ENCODE measurements around the gene ACTR5. TPM values are rescaled to one million over a fixed set of nuclear protein-coding genes. Genes with fewer than 3 reads are reported as not detected.

The ACTR5 gene
- total RNA-seq, 1 donor from 2014 or later = 17.3 TPM

DNA sequence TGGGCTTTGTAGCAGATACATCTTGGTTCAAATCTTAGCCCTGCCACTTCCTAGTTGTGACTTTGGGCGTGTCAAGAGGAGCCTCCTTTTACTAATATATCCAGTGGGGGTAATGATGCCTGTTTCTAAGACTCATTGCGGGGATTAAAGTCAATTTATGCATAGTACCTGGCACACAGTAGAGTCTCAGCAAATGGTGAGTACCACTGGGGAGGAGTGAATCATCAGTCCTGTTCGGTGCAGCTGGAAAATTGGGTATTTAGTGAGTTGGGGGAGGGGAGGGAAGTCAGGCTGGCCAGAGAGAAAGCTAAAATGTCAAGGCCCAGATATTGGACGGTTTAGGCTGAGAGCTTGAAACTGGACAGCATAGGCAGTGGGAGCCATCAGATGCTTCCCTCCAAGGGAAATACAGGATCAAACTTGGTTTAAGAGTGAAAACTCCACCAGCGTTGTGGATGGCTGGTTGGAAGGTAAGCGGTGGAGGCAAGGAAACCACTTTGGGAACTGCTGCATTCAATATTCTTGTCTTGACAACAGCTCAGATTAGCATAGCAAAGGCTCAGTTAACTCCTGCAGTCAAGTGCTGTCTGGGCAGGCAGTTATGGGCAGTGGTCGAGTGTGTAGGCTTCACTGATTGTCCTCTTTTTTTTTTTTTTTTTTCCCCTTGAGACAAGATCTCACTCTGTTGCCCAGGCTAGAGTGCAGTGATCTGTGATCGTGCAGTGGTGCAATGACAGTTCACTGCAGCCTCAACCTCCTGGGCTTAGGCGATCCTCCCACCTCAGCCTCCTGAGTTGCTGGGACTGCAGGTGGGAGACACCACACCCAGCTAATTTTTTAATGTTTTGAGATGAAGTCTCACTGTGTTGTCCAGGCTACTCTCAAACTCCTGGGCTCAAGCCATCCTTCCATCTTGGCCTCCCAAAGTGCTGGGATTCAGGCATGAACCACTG, 70.1 kb downstream of the ACTR5 start:
- H3K4me1 Mint-ChIP-seq (ENCODE audit: unreplicated experiment) = peaks cover 35% of the 10 kb centered on the region
- no peaks in the 10 kb centered on the region for H3K27me3 Mint-ChIP-seq (ENCODE audit: unreplicated experiment)
- H3K36me3 Mint-ChIP-seq (ENCODE audit: low read depth, unreplicated experiment) = peaks cover 26% of the 10 kb centered on the region
- H3K9me3 Mint-ChIP-seq (ENCODE audit: unreplicated experiment) = no peaks in the 10 kb centered on the region
- H3K4me3 Mint-ChIP-seq (ENCODE audit: unreplicated experiment) = no peak overlapping the region
- no peak for DNase-seq (ENCODE audit: low spot score)
- TF ChIP-seq, protein P1, sequence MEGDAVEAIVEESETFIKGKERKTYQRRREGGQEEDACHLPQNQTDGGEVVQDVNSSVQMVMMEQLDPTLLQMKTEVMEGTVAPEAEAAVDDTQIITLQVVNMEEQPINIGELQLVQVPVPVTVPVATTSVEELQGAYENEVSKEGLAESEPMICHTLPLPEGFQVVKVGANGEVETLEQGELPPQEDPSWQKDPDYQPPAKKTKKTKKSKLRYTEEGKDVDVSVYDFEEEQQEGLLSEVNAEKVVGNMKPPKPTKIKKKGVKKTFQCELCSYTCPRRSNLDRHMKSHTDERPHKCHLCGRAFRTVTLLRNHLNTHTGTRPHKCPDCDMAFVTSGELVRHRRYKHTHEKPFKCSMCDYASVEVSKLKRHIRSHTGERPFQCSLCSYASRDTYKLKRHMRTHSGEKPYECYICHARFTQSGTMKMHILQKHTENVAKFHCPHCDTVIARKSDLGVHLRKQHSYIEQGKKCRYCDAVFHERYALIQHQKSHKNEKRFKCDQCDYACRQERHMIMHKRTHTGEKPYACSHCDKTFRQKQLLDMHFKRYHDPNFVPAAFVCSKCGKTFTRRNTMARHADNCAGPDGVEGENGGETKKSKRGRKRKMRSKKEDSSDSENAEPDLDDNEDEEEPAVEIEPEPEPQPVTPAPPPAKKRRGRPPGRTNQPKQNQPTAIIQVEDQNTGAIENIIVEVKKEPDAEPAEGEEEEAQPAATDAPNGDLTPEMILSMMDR (IDR thresholded peaks at IDR 0.05; ENCODE audit: unreplicated experiment) = no peak
- H3K27ac Mint-ChIP-seq (ENCODE audit: unreplicated experiment) = no peak overlapping the region

Other genes starting within 250 kb of the ACTR5 start
- gene ADIG, start 167.3 kb upstream of the ACTR5 start, total RNA-seq (ENCODE audit: unreplicated experiment) = not detected
- 0.64 TPM for gene ARHGAP40, start 146.7 kb upstream of the ACTR5 start, total RNA-seq (ENCODE audit: unreplicated experiment)
- gene SLC32A1, start 24.0 kb upstream of the ACTR5 start, total RNA-seq (ENCODE audit: unreplicated experiment) = 3.4 TPM
- 46.9 TPM for gene PPP1R16B, start 57.2 kb downstream of the ACTR5 start, total RNA-seq (ENCODE audit: unreplicated experiment)
- gene FAM83D, start 178.0 kb downstream of the ACTR5 start, total RNA-seq (ENCODE audit: unreplicated experiment) = 7.7 TPM
- gene DHX35, start 213.9 kb downstream of the ACTR5 start, total RNA-seq (ENCODE audit: unreplicated experiment) = 10.5 TPM